ENCODE data around the gene YAP1.

YAP1 gene

DNA sequence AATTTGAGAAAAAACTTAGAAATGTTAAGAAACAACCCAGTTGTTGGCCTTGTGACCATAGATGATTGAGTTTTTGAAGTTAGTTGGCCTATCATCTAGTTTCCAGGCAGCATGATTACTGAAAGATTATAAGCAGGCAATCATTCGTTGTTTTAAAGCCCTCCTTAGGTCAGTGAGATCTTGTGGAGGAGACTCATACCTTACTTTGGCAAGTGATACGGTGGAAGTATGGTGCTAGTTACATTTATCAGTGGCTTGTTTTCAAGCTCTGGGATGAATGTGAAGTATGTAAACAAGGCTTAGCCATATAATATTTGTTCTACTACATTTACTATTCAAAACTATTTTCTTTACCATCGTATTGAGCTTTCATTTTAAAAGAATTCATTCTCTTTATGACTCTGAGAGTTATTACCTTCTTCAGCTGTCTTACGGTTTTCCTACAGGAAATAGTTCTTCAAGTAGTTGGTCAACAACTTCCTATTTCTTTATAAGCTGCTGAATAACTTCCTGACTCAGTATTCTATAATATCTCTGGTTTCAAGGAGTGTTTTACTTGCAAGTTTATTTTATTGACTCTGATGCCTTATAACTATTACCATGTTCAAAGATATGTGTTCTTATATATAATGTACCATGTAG lies 7.3 kb downstream of the YAP1 start:
- DNase-seq (ENCODE audit: low read depth in 2 of 2): no peak

DNA sequence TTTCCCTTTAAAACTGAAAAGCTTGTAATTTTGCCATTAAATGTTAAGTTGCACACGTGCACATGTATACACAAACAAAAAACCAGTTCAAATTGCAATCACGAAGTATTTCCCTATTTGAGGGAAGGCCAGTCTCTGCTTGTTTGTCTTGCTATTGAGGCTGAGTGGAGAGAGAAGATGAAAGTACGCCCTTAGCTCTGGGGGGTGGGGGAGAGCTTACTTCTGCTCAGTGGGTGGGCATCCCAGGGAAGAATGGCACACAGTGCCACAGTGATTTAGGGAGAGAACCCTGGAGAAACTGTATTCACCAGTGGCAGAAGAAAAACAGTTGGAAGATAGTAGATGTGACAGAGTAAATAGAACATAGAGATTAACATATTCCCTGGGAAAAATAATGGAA lies 8.7 kb downstream of the YAP1 start:
- no peak for DNase-seq (ENCODE audit: low read depth in 2 of 2)

DNA sequence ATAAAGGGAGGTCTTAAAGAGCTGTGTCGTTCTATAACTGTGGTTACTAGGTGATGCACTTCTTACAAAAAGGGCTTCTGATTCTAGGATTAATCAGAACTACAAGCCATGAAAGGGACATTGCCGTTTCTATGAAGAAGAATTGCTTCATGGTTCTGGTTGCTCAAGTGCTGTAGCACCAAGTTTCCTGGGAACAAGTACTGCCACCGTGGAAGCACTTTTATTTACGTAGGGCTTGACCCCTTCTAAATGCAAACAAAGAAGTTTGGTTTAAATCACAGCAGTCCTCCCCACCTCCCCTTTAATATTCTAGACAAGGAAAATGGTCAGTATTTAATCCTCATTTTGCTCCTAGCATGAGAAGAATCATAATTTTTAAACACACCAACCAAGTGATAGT lies 9.8 kb downstream of the YAP1 start:
- DNase-seq (ENCODE audit: low read depth in 2 of 2): no peak

DNA sequence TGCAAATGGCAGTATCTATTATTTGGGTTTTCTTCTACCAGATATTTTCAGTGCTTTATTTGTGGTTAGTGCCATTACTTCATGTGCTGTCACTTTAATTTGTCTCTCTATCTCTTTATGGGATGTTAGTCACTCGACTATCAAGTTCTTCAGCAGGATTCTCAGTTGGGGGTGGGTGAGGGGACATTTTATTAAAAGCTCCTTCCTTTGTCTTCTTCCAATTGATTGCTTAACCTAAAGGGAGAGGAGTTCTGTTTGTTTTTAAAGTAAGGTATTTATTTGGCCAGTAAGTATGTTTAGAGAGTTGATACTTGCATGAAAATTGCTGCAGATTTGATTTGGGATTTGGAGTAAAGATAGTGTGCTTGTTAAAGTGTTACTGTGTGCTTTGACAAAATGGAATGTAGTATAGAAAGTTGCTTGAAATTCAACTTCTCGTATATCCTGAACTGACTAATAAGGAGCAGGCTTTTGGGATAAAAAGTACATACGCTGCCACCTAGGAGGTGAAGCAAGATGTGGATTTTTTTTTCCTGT lies 10.3 kb downstream of the YAP1 start:
- no peak for DNase-seq (ENCODE audit: low read depth in 2 of 2)

DNA sequence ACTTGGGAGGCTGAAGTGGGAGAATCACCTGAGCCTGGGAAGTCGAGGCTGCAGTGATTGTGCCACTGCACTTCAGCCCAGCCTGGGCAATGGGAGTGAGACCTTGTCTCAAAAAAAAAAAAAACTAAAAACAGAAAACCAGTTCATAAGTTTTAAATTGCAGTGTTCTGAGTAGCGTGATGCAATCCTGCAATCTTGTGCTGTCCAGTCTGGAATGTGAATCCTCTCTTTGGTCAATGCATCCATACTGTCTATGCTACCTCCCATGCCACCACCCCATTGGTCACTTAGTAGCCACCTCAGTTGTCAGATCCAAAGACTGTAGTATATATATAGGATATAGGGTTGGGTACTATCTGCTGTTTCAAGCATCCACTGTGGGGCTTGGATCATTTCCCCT lies 11.1 kb downstream of the YAP1 start:
- no peak for DNase-seq (ENCODE audit: low read depth in 2 of 2)

DNA sequence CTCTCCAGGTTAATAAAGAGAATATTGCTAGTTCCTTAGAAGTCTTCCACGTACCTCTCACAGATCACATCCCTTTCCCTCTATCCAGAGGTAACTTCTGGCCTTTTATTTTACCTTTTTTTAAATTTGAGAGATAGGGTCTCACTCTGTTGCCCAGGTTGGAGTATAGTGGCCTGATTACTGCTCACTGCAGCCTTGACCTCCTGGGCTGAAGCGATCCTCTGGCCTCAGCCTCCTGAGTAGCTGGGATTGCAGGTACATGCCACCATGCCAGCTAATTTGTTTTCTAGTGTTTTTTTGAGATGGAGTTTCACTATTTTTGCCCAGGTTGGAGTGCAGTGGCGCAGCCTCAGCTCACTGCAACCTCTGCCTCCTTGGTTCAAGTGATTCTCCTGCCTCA lies 24.4 kb downstream of the YAP1 start:
- DNase-seq (ENCODE audit: low read depth in 2 of 2): no peak

DNA sequence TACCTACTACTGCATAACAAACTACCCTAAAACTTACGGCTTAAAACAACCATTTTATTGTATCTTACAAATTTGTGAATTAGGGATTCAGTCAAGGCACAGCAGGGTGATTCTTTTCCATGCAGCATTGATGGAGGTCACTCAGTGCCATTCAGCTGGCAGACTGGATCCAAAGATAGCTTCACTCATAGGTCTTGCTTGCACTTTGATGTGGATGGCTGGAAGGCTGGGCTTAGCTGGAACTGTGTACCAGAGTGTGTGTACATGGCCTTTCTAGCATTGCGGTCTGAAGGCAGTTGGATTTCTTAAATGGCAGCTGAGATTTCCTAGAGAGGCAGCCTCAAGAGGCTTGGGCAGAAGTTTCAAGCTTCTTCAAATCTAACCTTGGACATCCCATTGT lies 25.0 kb downstream of the YAP1 start:
- DNase-seq (ENCODE audit: low read depth in 2 of 2): no peak

DNA sequence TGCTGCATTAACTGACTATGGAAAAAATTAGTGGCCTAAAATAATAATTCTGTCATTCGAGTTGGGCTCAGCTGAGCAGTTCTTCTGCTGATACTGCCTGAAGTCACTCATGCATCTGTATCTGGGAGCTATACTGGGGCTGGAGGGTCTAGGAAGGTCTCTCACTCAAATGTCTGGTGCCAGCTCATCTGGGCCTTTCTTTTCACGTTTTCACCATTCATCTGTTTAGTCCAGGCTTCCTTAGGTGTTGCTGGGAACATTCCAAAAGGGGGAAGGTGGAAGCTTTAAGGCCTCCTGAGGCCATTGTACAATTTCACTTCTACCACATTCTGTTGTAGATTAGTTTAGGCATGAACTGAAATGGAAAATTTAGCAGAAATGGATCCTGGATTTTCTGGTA lies 28.0 kb downstream of the YAP1 start:
- DNase-seq (ENCODE audit: low read depth in 2 of 2): no peak

DNA sequence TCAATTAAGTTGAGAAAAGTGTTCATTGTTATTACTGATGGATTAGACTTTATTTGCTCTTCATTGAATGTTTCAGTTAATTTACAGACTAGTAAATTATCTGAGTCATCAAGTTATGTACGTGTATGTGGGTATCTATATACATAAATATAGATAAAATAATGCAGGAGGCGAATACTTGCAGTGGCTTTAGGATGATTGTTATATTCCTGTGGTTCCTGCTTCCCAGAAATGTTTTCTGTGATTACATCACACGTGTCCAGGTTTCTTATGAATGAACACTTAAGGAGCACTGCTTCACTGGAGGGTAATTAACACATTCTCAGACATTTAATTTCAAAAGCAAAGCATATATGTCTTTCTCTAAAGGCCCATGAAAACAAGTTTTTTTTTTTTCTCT lies 28.4 kb downstream of the YAP1 start:
- DNase-seq (ENCODE audit: low read depth in 2 of 2): no peak

DNA sequence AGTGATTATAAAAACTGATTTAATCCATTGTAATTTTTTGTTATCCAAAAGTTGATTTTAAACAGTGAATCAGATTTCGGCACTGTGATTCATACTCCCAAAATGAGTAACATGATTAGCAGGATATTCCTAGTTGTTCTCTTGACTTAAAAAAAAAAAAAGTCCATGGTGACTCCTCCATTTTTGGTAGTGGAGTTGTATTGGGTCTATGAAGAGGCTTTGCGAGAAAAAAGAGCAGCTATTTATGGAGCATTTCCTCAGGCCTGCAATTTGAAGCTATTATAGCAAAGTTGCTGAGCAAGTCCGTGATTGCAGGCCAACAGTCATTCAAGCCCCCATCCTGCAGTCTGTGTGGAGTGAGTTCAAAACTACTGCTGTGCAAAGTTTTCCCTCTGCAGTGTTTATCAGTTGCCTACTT lies 28.8 kb downstream of the YAP1 start:
- no peak for DNase-seq (ENCODE audit: low read depth in 2 of 2)

DNA sequence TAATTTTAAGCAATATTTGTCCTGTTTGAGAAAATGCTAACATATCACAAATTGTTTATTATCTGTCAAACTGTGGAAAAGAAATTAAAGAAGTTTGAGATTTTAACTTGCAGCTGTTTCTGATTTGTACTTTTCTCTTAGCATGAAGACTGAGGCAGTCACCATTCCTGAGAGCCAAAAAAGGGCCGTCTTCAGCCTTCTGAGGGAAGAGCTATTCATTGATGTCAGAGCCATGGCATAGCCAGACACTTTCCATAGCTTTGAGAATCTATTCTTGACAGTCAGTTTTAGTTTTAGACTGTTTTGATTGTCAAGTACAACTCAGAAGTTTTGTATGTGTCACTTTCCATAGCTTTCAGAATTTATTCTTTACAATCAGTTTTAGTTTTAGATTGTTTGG lies 32.1 kb downstream of the YAP1 start:
- no peak for DNase-seq (ENCODE audit: low read depth in 2 of 2)

DNA sequence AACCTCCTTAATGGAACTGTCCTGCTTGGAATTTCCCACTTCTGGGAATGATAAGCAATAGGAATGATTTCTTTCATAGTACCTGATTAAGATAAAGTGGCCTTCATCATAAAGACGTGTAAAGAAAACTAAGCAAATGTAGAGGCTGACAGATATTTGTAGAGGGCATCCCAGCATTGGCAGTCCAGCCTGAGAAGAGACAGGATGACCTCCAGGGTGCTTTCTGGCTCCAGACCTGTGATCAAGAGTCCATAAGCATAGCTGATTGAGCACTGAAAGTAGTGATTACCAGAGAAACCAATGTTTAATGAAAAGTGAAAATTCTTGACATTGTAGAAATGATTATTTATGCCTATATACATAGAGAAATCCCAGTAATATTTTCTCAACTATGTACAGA lies 33.6 kb downstream of the YAP1 start:
- no peak for DNase-seq (ENCODE audit: low read depth in 2 of 2)

DNA sequence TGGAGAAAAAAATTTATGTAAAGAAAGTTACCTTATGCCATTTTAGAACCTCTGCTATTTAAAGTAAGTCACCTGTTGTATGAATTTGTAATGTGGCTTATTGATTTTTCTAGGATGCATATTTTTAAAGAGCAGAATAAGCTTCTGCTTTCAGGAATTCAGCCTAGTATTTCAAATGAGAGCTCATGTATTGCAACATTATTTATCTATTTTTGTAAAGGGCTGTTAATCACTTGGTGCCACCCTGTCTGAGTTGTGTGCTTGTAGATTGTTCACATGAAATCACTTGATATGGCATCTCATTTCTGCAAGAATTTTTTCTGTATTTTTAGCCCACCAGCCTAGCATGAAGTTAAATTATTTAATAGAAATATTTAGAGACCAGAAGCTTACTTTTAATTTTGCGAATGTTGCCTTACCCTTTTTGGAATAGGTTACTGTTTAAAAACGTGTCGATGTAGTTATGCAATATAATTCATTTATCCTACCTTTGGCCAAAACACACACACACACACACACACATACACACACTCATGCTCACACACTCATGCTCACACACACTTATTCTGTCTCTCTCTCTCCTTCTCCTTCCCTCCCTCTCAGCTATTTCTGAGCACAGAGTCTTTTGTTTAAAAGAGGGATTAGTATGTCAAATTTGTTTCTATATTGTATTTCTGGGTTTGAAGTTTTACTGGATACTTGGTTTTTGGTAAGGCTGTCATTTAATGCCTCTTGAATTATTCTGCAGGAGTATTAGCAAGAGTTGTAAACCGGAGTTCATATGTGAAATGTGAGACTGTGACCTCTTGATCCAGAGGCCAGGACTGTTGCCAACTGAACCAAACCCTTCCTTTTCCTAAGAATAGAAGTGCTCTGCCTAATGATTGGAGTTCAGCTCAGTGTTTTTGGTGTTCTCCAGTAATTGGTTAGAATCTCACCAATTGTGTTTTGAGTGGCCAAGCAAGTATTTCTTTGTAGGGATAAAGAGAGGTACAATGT lies 34.4 kb downstream of the YAP1 start:
- no peak for DNase-seq (ENCODE audit: low read depth in 2 of 2)

DNA sequence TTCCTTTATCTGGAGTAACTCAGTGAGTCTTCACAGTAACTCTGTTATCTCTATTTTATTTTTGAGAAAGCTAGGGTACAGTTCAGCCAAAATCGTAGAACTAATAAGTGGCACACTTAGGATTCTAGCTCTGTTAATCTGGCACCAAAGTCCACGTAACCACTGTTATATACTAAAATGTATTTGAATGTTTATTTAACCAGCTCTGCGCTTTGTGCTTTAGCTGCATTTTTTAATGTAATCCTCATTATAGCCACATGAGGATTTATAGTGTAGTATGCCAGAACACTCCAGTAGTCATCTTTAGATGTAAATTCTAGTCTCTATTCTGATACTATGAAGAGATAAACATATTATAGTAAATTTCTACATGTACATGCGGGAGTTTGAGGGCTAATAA lies 36.8 kb downstream of the YAP1 start:
- no peak for DNase-seq (ENCODE audit: low read depth in 2 of 2)

DNA sequence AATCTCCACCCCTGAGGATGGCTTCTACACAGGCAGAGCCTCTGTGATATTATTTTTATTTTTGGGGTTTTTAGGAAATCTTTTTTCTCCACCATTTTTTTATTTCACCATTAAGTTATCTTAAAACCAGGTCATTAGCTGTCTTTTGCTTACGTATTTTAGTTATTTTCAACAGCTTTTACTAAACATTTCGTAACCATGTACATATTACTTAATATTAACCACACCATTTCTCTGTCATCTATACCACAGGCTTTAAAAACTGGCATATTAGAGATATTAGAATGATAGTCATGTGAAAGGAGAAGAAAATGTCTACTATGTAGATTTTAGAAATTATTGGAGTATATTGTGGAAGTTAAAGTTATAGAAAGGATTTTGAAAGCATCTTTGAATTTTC lies 37.4 kb downstream of the YAP1 start:
- DNase-seq (ENCODE audit: low read depth in 2 of 2): no peak

DNA sequence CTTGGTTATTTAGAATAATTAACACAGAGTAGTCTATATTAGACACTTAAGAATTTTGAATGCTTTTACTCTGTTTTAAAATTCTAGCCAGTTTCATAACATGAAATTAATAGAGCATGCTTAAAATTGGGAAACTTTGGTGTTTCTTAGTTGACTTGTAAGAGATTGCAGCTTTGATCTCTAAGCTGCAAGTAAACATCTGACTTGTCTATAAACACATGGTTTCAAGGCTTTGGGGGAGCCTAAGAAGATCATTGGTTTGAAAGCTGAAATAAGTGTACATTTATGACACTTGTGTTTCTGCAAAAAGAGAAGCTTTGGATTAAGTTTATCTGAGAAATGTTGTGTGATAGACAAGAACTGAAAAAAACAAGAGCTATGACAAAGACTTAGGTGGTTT lies 37.8 kb downstream of the YAP1 start:
- DNase-seq (ENCODE audit: low read depth in 2 of 2): no peak

DNA sequence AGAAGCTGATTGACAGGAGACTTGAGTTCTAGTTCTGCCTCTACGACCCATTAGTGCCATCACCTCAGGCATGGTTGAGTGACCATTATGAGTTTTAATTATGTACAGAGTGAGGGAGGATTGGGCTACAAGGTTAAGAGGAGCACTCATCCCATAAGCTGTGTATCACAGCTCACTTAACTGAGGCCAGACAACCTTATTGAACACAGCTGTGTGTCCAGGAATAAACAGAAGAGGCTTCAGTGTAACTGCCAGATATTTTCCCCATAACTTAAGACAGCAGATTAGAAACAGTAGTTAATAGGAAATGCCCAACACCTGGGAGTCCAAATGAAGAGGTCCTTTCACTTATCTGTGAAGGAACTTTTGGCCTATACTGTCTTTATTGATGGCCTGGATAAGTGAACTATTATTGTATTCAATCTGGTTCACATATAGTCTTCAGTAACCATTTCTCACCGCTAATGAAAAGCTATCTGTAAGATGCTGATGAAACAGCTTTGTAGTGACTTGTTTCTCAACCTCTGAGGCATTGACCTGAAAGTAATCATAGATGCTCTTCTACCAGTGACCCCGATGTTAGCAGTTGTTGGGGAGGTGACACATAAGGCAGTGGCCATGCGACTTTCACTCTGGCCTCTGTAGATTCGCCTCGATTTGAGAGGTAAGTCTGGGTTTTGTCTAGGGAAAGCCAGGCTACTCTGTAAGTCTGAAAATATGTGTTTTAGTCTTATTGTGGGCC lies 41.7 kb downstream of the YAP1 start:
- no peak for DNase-seq (ENCODE audit: low read depth in 2 of 2)

DNA sequence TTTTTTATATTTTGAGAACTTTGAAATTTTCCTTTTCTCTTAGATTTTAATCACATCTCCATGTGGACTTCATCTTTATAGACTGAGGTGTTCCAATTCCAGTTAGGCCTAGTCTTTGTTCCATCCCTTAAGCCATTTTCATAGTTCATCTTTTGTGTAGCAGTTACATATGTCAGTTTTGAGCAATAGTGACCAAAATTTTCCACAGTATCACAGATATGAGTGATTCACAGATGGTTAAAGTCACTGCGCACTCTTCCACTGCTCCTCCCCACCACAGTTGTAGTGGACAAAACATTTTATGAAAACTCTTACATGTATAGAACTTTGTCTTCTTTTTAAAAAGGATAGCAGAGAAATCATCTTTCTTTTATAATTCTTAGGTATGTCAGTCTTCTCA lies 42.8 kb downstream of the YAP1 start:
- DNase-seq (ENCODE audit: low read depth in 2 of 2): no peak

DNA sequence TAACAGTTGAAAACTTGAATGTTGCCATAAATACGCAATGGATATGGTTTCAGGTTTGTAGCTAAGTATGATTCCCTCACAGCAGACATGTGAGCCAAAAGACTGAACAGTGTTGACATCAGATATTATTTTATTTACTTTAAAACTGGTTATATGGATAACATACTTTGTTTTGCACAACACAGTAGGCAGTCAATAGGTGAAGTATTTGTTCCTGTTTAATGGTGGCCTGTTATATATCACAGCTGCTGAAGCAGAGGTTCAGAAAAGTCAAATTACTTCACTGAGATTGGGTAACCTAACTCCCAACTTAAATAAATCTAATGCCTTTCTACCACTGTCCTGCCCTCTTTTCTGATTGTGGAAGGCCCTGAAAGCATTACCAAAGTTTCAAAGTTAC lies 44.6 kb downstream of the YAP1 start:
- DNase-seq (ENCODE audit: low read depth in 2 of 2): no peak

DNA sequence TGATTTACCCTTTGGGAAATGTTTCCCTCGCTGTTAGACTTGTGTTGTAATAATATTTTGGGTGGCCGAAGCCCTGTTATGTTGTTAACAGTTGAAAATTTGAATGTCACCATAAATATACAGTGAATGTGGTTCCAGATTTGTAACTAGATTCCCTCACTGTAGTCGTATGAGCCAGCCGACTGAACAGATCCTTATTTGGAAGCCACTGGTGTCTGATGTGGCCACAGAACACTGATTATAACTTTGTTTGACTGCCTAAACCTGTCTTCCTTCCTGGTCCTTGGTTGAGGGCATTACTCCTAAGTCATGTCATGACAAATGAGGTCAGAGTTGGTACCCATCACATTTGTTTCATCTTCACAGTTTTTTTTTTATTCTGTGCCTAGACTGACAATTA lies 45.4 kb downstream of the YAP1 start:
- DNase-seq (ENCODE audit: low read depth in 2 of 2): no peak

DNA sequence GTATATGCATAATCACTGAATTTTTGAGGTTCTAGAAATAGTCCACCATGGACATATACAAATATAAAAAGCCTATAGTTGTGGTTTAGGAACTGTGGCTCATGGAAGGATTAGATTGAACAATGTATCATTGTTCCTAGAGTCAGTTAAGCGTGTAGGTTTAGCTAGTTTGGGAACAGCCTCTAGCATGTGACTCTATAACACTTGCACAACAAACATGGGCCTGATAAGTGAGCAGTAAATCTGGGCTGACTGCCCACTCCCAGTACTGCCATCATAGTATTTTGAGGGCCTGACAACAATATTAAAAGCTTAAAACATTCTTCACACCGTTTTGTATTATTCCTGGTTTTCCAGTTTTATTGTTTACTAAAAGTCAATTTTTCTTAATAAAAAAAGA lies 47.0 kb downstream of the YAP1 start:
- DNase-seq (ENCODE audit: low read depth in 2 of 2): no peak

DNA sequence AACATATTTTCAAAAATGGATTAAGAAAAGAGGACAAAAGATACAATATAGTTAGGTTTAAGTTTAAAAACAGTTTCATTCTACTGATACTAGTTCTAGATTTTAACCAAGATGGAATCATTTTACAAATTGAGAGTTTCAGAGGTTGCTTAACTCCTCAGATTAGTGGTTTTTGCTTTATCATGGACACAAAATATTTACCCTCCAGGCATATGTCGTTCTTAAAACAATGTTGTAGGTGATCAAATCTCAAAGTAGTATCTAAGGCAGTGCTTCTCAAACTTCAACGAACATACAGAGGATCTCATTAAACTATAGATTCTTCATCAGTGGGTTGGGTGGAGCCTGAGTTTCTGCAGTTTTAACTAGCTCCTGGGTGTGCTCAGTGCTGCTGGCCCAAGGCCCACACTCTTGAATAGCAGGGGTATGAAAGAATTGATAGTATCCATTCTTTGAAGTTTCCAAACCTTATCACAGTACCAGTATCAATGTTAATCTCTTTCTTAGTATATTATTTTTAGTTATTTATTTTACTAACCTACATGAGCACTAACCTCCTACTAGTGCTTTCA lies 48.0 kb downstream of the YAP1 start:
- DNase-seq (ENCODE audit: low read depth in 2 of 2): no peak

Data from stimulated activated CD4-positive, alpha-beta T cell treated with anti-CD3 and anti-CD28 coated beads, Interleukin-1b, Interleukin-23, amount 100 ng/mL, for 1 hour (primary cell).